ENCODE data around the gene TRIM24.

The TRIM24 gene

DNA sequence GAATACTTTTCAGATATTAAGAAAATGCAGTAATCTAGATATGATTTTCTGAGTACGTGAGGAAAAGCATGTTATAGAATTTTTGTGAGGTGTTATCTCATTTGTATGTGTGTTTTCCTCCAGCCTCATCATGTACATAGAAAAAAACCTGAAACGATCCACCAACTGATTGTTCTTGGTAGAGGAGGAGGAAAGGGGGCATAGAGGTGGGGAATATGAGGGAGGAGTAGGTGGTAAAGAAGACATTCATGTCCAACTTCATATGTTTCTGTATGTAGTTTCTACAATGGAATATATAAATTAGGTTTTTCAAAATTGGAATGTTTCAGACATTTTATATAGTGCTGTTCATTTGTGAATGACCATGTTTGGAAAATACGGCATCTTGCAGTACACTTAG lies 109.4 kb downstream of the TRIM24 start:
- TF ChIP-seq POLR2AphosphoS5 (IDR thresholded peaks at IDR 0.05; ENCODE audit: low read depth, low read length) = no peak
- no peak for TF ChIP-seq FOXP2 (optimal IDR thresholded peaks at IDR 0.05; ENCODE audit: borderline replicate concordance, extremely low read depth, extremely low read length, insufficient read depth)
- TF ChIP-seq, protein P1, sequence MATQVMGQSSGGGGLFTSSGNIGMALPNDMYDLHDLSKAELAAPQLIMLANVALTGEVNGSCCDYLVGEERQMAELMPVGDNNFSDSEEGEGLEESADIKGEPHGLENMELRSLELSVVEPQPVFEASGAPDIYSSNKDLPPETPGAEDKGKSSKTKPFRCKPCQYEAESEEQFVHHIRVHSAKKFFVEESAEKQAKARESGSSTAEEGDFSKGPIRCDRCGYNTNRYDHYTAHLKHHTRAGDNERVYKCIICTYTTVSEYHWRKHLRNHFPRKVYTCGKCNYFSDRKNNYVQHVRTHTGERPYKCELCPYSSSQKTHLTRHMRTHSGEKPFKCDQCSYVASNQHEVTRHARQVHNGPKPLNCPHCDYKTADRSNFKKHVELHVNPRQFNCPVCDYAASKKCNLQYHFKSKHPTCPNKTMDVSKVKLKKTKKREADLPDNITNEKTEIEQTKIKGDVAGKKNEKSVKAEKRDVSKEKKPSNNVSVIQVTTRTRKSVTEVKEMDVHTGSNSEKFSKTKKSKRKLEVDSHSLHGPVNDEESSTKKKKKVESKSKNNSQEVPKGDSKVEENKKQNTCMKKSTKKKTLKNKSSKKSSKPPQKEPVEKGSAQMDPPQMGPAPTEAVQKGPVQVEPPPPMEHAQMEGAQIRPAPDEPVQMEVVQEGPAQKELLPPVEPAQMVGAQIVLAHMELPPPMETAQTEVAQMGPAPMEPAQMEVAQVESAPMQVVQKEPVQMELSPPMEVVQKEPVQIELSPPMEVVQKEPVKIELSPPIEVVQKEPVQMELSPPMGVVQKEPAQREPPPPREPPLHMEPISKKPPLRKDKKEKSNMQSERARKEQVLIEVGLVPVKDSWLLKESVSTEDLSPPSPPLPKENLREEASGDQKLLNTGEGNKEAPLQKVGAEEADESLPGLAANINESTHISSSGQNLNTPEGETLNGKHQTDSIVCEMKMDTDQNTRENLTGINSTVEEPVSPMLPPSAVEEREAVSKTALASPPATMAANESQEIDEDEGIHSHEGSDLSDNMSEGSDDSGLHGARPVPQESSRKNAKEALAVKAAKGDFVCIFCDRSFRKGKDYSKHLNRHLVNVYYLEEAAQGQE (IDR thresholded peaks at IDR 0.05; ENCODE audit: insufficient read depth in 1 of 2, low read depth in 2 of 2, low read length in 2 of 2) = no peak
- TF ChIP-seq TAF1 (IDR thresholded peaks at IDR 0.05; ENCODE audit: borderline replicate concordance, insufficient read depth, low read length) = no peak
- TF ChIP-seq SIN3A (IDR thresholded peaks at IDR 0.05; ENCODE audit: borderline replicate concordance, insufficient read depth, low read length) = no peak

DNA sequence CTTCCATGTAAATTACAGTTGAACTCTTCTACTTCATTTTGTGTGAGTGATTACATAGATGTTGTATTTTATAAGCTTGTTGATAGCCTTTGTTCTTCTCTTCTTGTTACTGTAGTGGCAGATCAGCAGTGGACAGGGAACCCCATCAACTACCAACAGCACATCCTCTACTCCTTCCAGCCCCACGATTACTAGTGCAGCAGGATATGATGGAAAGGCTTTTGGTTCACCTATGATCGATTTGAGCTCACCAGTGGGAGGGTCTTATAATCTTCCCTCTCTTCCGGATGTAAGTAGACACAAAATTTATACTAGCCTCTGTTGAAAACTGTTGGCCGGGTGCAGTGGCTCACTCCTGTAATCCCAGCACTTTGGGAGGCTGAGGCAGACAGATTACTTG lies 110.7 kb downstream of the TRIM24 start:
- TF ChIP-seq FOXP2 (optimal IDR thresholded peaks at IDR 0.05; ENCODE audit: borderline replicate concordance, extremely low read depth, extremely low read length, insufficient read depth) = no peak

DNA sequence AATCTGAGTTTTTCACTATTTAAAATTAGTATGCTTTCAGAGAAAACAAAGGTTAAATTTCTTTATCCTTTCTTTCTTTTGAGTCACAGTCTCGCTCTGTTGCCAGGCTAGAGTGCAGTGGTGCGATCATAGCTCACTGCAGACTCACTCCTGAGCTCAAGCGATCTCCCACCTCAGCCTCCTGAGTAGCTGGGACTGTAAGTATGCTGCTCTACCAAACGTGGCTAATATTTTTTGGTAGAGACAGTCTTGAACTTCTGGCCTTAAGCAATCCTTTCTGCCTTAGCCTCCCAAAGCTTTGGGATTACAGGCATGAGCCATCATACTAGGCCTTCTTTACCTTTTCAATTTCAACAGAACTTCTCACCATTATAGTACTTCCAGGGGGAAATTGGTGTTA lies 113.7 kb downstream of the TRIM24 start:
- TF ChIP-seq TAF1 (IDR thresholded peaks at IDR 0.05; ENCODE audit: borderline replicate concordance, insufficient read depth, low read length) = no peak
- TF ChIP-seq, protein P1 (IDR thresholded peaks at IDR 0.05; ENCODE audit: insufficient read depth in 1 of 2, low read depth in 2 of 2, low read length in 2 of 2) = no peak
- TF ChIP-seq SIN3A (IDR thresholded peaks at IDR 0.05; ENCODE audit: borderline replicate concordance, insufficient read depth, low read length) = no peak
- TF ChIP-seq FOXP2 (optimal IDR thresholded peaks at IDR 0.05; ENCODE audit: borderline replicate concordance, extremely low read depth, extremely low read length, insufficient read depth) = no peak
- TF ChIP-seq POLR2AphosphoS5 (IDR thresholded peaks at IDR 0.05; ENCODE audit: low read depth, low read length) = no peak

DNA sequence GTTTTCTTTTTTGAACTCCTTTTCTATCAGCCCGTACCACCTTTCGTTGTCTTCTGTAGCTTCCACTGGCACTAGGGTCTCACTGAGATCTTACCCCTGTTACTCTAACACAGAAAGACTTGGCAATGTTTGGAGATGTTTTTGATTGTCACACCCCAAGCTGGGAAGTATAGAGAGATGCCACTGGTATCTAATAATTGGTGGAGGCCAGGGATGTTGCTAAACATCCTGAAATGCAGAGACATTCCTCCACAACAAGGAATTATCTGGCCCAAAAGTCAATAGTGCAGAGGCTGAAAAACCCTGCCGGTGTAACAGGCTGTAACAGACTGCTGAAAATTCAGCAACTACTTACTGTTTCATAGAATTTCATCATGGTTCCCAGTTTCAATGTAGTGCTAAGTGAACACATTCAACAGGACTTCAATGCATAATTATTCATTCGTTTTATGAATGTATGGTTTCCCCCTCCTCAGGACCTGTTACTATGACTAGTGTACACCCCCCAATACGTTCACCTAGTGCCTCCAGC lies 115.9 kb downstream of the TRIM24 start:
- no peak for TF ChIP-seq SIN3A (IDR thresholded peaks at IDR 0.05; ENCODE audit: borderline replicate concordance, insufficient read depth, low read length)
- no peak for TF ChIP-seq TAF1 (IDR thresholded peaks at IDR 0.05; ENCODE audit: borderline replicate concordance, insufficient read depth, low read length)
- no peak for TF ChIP-seq FOXP2 (optimal IDR thresholded peaks at IDR 0.05; ENCODE audit: borderline replicate concordance, extremely low read depth, extremely low read length, insufficient read depth)
- TF ChIP-seq, protein P1 (IDR thresholded peaks at IDR 0.05; ENCODE audit: insufficient read depth in 1 of 2, low read depth in 2 of 2, low read length in 2 of 2) = no peak
- TF ChIP-seq POLR2AphosphoS5 (IDR thresholded peaks at IDR 0.05; ENCODE audit: low read depth, low read length) = no peak

DNA sequence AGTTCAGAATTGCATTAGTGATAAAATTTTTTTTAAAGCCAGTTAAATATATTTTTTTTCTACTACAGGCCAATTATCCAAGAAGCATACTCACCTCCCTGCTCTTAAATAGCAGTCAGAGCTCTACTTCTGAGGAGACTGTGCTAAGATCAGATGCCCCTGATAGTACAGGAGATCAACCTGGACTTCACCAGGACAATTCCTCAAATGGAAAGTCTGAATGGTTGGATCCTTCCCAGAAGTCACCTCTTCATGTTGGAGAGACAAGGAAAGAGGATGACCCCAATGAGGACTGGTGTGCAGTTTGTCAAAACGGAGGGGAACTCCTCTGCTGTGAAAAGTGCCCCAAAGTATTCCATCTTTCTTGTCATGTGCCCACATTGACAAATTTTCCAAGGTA lies 119.1 kb downstream of the TRIM24 start:
- TF ChIP-seq FOXP2 (optimal IDR thresholded peaks at IDR 0.05; ENCODE audit: borderline replicate concordance, extremely low read depth, extremely low read length, insufficient read depth) (no peak), TAF1 (IDR thresholded peaks at IDR 0.05; ENCODE audit: borderline replicate concordance, insufficient read depth, low read length) (no peak), SIN3A (IDR thresholded peaks at IDR 0.05; ENCODE audit: borderline replicate concordance, insufficient read depth, low read length) (no peak), POLR2AphosphoS5 (IDR thresholded peaks at IDR 0.05; ENCODE audit: low read depth, low read length) (no peak)
- TF ChIP-seq, protein P1 (IDR thresholded peaks at IDR 0.05; ENCODE audit: insufficient read depth in 1 of 2, low read depth in 2 of 2, low read length in 2 of 2) = no peak
